HepG2 (cell line): ENCODE measurements around the gene SPINK4. TPM values are rescaled to one million over a fixed set of nuclear protein-coding genes. Genes with fewer than 3 reads are reported as not detected.

Experiments
- EZH2 ChIP-seq: conservative IDR thresholded peaks from 2 replicates; pipeline ENCODE4 v1.6.1; 2012; ENCODE audit warnings: mild to moderate bottlenecking, low read depth, low read length, moderate library complexity
- NCOR1 ChIP-seq: fragments of 200-600 bp; sonication (generic); IDR thresholded peaks from 2 replicates; pipeline ENCODE4 v1.7.0; 2017; ENCODE audit warnings: antibody characterized with exemption, low read length, borderline replicate concordance
- NFKBIZ ChIP-seq: IDR thresholded peaks from 2 replicates; pipeline ENCODE4 v1.6.1; 2018; ENCODE audit warnings: missing genetic modification reagents, missing compliant biosample characterization
- NFYC ChIP-seq: IDR thresholded peaks from 2 replicates; pipeline ENCODE4 v1.6.1; 2016; ENCODE audit warnings: missing genetic modification reagents, missing compliant biosample characterization
- RBFOX2 ChIP-seq: fragments of 200-400 bp; formaldehyde crosslinking; IDR thresholded peaks from 2 replicates; pipeline ENCODE4 v1.6.1; 2017; ENCODE audit warnings: low read depth, mild to moderate bottlenecking, low read length
- RELA ChIP-seq: sonication (generic); formaldehyde crosslinking; IDR thresholded peaks from 2 replicates; pipeline ENCODE4 v1.4.0; 2020; ENCODE audit warnings: missing genetic modification reagents
- SUZ12 ChIP-seq: fragments of 150-350 bp; IDR thresholded peaks from 2 replicates; pipeline ENCODE4 v1.6.1; 2014; ENCODE audit warnings: low read depth, low read length
- YEATS2 ChIP-seq: sonication (generic); formaldehyde crosslinking; IDR thresholded peaks from 2 replicates; pipeline ENCODE4 v1.4.0; 2020; ENCODE audit warnings: missing genetic modification reagents, borderline replicate concordance
- ZNF234 ChIP-seq: sonication (generic); formaldehyde crosslinking; conservative IDR thresholded peaks from 2 replicates; pipeline ENCODE4 v1.5.1; 2020; ENCODE audit warnings: mild to moderate bottlenecking, missing genetic modification reagents
- ZNF563 ChIP-seq: sonication (generic); formaldehyde crosslinking; IDR thresholded peaks from 2 replicates; pipeline ENCODE4 v1.8.0; 2022; ENCODE audit warnings: mild to moderate bottlenecking, moderate library complexity, missing genetic modification reagents
- ZNF678 ChIP-seq: sonication (generic); formaldehyde crosslinking; IDR thresholded peaks from 2 replicates; pipeline ENCODE4 v1.4.0; 2020; ENCODE audit warnings: mild to moderate bottlenecking, missing genetic modification reagents
- ZNF773 ChIP-seq: sonication (generic); formaldehyde crosslinking; IDR thresholded peaks from 2 replicates; pipeline ENCODE4 v1.4.0; 2020; ENCODE audit warnings: missing genetic modification reagents, borderline replicate concordance
- ZNF883 ChIP-seq: sonication (generic); formaldehyde crosslinking; IDR thresholded peaks from 2 replicates; pipeline ENCODE4 v1.5.1; 2020; ENCODE audit warnings: mild to moderate bottlenecking, missing genetic modification reagents; ENCODE audit errors: not compliant biosample characterization
- ZNF891 ChIP-seq: sonication (generic); formaldehyde crosslinking; IDR thresholded peaks from 2 replicates; pipeline ENCODE4 v1.5.0; 2020; ENCODE audit warnings: mild to moderate bottlenecking, missing genetic modification reagents
- polyA plus RNA-seq, 8 experiments: library from polyadenylated mRNA; depleted of rRNA in 3 of 8; stranded (reverse) in 7 of 8; unstranded in 1 of 8; fragments of >200 nt; fragmentation: Illumina TruSeq in 4 of 8; extraction: Trizol in 4 of 8; gene quantifications; 2 replicates each; pipeline versions ENCODE4 v1.2.1 to v1.2.3, GENCODE V29; 2011 to 2016; ENCODE audit warnings: low read depth in 4 of 8, missing spikeins in 1 of 8, mixed read lengths in 1 of 8; ENCODE audit not compliant: insufficient read depth in 1 of 8
- total RNA-seq, 5 experiments: library from RNA; depleted of rRNA; stranded (reverse); fragments of >200 nt; fragmentation: Illumina TruSeq; extraction: Trizol; gene quantifications; 2 replicates each; pipeline ENCODE4 v1.2.3, GENCODE V29; 2016; ENCODE audit warnings: low read depth in 1 of 5
- TF ChIP-seq, protein P1 (sequence below): sonication (generic); formaldehyde crosslinking; IDR thresholded peaks from 2 replicates; pipeline ENCODE4 v1.4.0; 2020; ENCODE audit warnings: missing genetic modification reagents, mild to moderate bottlenecking, borderline replicate concordance
- TF ChIP-seq, protein P2 (sequence below): sonication (generic); formaldehyde crosslinking; IDR thresholded peaks from 2 replicates; pipeline ENCODE4 v1.8.1; 2022; ENCODE audit warnings: mild to moderate bottlenecking, missing genetic modification reagents
- TF ChIP-seq, protein P3 (sequence below): sonication (generic); formaldehyde crosslinking; IDR thresholded peaks from 2 replicates; pipeline ENCODE4 v1.4.0; 2020; ENCODE audit warnings: missing genetic modification reagents, borderline replicate concordance
- TF ChIP-seq, protein P4 (sequence below): sonication (generic); formaldehyde crosslinking; IDR thresholded peaks from 2 replicates; pipeline ENCODE4 v1.4.0; 2020; ENCODE audit warnings: missing genetic modification reagents, borderline replicate concordance

SPINK4 gene
- total and polyA plus RNA-seq, 2 of the 13 experiments (the other 11 are each of a cell fraction or from before 2014, with no cell fraction given) = 0.53 to 3.4 TPM

DNA sequence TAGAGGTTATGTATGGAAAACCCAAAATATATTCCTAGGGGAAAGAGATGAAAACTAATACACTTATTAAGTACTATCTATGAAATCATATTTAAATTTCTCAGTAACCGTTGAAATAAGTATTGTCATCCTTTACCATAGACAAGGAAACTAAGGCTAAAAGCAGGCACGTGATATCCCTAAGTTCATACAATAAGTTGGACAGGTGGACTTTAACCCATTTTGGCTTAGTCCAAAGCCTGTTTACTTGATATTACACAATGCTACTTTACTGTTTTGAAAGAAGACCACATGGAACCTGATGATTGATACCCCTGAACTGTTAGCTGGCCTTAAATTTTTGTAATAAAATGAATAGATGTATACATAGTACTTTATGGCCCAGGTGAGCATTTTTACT, 53.8 kb downstream of the SPINK4 start (continued):
- TF ChIP-seq, protein P1, sequence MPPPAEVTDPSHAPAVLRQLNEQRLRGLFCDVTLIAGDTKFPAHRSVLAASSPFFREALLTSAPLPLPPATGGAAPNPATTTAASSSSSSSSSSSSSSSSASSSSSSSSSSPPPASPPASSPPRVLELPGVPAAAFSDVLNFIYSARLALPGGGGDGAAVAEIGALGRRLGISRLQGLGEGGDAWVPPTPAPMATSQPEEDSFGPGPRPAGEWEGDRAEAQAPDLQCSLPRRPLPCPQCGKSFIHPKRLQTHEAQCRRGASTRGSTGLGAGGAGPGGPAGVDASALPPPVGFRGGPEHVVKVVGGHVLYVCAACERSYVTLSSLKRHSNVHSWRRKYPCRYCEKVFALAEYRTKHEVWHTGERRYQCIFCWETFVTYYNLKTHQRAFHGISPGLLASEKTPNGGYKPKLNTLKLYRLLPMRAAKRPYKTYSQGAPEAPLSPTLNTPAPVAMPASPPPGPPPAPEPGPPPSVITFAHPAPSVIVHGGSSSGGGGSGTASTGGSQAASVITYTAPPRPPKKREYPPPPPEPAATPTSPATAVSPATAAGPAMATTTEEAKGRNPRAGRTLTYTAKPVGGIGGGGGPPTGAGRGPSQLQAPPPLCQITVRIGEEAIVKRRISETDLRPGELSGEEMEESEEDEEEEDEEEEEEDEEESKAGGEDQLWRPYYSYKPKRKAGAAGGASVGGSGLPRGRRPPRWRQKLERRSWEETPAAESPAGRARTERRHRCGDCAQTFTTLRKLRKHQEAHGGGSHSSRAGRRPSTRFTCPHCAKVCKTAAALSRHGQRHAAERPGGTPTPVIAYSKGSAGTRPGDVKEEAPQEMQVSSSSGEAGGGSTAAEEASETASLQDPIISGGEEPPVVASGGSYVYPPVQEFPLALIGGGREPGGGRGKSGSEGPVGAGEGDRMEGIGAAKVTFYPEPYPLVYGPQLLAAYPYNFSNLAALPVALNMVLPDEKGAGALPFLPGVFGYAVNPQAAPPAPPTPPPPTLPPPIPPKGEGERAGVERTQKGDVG = no peak
- TF ChIP-seq, protein P2, sequence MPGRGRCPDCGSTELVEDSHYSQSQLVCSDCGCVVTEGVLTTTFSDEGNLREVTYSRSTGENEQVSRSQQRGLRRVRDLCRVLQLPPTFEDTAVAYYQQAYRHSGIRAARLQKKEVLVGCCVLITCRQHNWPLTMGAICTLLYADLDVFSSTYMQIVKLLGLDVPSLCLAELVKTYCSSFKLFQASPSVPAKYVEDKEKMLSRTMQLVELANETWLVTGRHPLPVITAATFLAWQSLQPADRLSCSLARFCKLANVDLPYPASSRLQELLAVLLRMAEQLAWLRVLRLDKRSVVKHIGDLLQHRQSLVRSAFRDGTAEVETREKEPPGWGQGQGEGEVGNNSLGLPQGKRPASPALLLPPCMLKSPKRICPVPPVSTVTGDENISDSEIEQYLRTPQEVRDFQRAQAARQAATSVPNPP (CRISPR knock-in tag) = no peak
- TF ChIP-seq EZH2 (no peak), RBFOX2 (no peak), ZNF883 (no peak), YEATS2 (peak; percentile 30; the same call in 1 of the 2 replicates), NFYC (no peak), SUZ12 (no peak), ZNF773 (CRISPR knock-in tag) (no peak), RELA (no peak), ZNF563 (CRISPR knock-in tag) (no peak), NFKBIZ (CRISPR knock-in tag) (peak; percentile 71; the same call in 1 of the 2 replicates), ZNF891 (CRISPR knock-in tag) (no peak), ZNF234 (no peak), ZNF678 (CRISPR knock-in tag) (no peak), NCOR1 (peak; percentile 90; the same call in 1 of the 2 replicates)
- TF ChIP-seq, protein P3, sequence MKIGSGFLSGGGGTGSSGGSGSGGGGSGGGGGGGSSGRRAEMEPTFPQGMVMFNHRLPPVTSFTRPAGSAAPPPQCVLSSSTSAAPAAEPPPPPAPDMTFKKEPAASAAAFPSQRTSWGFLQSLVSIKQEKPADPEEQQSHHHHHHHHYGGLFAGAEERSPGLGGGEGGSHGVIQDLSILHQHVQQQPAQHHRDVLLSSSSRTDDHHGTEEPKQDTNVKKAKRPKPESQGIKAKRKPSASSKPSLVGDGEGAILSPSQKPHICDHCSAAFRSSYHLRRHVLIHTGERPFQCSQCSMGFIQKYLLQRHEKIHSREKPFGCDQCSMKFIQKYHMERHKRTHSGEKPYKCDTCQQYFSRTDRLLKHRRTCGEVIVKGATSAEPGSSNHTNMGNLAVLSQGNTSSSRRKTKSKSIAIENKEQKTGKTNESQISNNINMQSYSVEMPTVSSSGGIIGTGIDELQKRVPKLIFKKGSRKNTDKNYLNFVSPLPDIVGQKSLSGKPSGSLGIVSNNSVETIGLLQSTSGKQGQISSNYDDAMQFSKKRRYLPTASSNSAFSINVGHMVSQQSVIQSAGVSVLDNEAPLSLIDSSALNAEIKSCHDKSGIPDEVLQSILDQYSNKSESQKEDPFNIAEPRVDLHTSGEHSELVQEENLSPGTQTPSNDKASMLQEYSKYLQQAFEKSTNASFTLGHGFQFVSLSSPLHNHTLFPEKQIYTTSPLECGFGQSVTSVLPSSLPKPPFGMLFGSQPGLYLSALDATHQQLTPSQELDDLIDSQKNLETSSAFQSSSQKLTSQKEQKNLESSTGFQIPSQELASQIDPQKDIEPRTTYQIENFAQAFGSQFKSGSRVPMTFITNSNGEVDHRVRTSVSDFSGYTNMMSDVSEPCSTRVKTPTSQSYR (CRISPR knock-in tag) = peak; percentile 28; the same call in 1 of the 2 replicates
- TF ChIP-seq, protein P4, sequence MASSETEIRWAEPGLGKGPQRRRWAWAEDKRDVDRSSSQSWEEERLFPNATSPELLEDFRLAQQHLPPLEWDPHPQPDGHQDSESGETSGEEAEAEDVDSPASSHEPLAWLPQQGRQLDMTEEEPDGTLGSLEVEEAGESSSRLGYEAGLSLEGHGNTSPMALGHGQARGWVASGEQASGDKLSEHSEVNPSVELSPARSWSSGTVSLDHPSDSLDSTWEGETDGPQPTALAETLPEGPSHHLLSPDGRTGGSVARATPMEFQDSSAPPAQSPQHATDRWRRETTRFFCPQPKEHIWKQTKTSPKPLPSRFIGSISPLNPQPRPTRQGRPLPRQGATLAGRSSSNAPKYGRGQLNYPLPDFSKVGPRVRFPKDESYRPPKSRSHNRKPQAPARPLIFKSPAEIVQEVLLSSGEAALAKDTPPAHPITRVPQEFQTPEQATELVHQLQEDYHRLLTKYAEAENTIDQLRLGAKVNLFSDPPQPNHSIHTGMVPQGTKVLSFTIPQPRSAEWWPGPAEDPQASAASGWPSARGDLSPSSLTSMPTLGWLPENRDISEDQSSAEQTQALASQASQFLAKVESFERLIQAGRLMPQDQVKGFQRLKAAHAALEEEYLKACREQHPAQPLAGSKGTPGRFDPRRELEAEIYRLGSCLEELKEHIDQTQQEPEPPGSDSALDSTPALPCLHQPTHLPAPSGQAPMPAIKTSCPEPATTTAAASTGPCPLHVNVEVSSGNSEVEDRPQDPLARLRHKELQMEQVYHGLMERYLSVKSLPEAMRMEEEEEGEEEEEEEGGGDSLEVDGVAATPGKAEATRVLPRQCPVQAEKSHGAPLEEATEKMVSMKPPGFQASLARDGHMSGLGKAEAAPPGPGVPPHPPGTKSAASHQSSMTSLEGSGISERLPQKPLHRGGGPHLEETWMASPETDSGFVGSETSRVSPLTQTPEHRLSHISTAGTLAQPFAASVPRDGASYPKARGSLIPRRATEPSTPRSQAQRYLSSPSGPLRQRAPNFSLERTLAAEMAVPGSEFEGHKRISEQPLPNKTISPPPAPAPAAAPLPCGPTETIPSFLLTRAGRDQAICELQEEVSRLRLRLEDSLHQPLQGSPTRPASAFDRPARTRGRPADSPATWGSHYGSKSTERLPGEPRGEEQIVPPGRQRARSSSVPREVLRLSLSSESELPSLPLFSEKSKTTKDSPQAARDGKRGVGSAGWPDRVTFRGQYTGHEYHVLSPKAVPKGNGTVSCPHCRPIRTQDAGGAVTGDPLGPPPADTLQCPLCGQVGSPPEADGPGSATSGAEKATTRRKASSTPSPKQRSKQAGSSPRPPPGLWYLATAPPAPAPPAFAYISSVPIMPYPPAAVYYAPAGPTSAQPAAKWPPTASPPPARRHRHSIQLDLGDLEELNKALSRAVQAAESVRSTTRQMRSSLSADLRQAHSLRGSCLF = no peak
